GM18870 (cell line): ENCODE data around the gene HOXC13.

Source experiments
- ATAC-seq: cut with Tn5 transposase; IDR thresholded peaks from one replicate; pipeline ENCODE4 v1.9.1; 2021; ENCODE audit warnings: moderate library complexity; ENCODE audit not compliant: unreplicated experiment

Gene HOXC13

GRCh38 chr12:53938326-53939140, at the start of gene HOXC13:
Gene HOXC13, plus strand, starts transcription at chr12:53938831. Its CDS starts 76 bp downstream, at chr12:53938907.
- no peak for ATAC-seq

- ATAC-seq, result no peak
Measured at GRCh38 chr12:53890081-53890480, 48.5 kb upstream of the HOXC13 start.

- ATAC-seq, result no peak
Measured at GRCh38 chr12:53892762-53893395, 45.8 kb upstream of the HOXC13 start.

GRCh38 chr12:53899230-53899629, 39.4 kb upstream of the HOXC13 start:
- no peak for ATAC-seq

GRCh38 chr12:53907103-53907502, 31.5 kb upstream of the HOXC13 start:
- ATAC-seq, result no peak

GRCh38 chr12:53916788-53917655, 21.6 kb upstream of the HOXC13 start:
- ATAC-seq, result no peak

GRCh38 chr12:53924521-53925405, 13.9 kb upstream of the HOXC13 start:
- ATAC-seq, result no peak

GRCh38 chr12:53927220-53928029, 11.2 kb upstream of the HOXC13 start:
- ATAC-seq, result no peak

- no peak for ATAC-seq
Measured at GRCh38 chr12:53928054-53928835, 10.4 kb upstream of the HOXC13 start.

- ATAC-seq, result no peak
Measured at GRCh38 chr12:53929527-53929926, 9.1 kb upstream of the HOXC13 start.

GRCh38 chr12:53930591-53931255, 7.9 kb upstream of the HOXC13 start:
- no peak for ATAC-seq

- no peak for ATAC-seq
Measured at GRCh38 chr12:53931844-53932581, 6.6 kb upstream of the HOXC13 start.

- no peak for ATAC-seq
Measured at GRCh38 chr12:53932915-53933314, 5.7 kb upstream of the HOXC13 start.

GRCh38 chr12:53935383-53936341, 3.0 kb upstream of the HOXC13 start:
- no peak for ATAC-seq

GRCh38 chr12:53937099-53937498, 1.5 kb upstream of the HOXC13 start:
- ATAC-seq, result no peak

- no peak for ATAC-seq
Measured at GRCh38 chr12:53937596-53938325, 870 bp upstream of the HOXC13 start.
